Stomach (tissue), 9 donors: ENCODE results near the gene TNS3. TPM values are rescaled to one million over a fixed set of nuclear protein-coding genes. Genes with fewer than 3 reads are reported as not detected.

ENCODE experiments used
- DNase-seq, 2 donors: peaks; one replicate each; pipeline versions ENCODE4 v3.0.0 to v3.0.0-alpha.2; 2013 to 2019
- H3K27ac ChIP-seq, 5 donors: fragments of 200-600 bp in 4 of 5; sonication (generic) in 4 of 5; one replicate each; pipeline ENCODE4 v1.5.1; 2013 to 2019; ENCODE audit warnings: mild to moderate bottlenecking in 1 of 5, moderate library complexity in 1 of 5
- H3K27me3 ChIP-seq, 3 donors: fragments of 200-600 bp; sonication (generic); one replicate each; pipeline ENCODE4 v1.5.1; 2017 to 2019; ENCODE audit warnings: mixed run types in 1 of 3
- H3K36me3 ChIP-seq, 4 donors: fragments of 200-600 bp; sonication (generic); 1 replicate in 3 of 4; 2 replicates in 1 of 4; pipeline ENCODE4 v1.5.1; 2016 to 2019
- H3K4me1 ChIP-seq, 4 donors: fragments of 200-600 bp; sonication (generic); one replicate each; pipeline ENCODE4 v1.5.1; 2016 to 2019
- H3K4me3 ChIP-seq, 4 donors: fragments of 200-600 bp; sonication (generic) in 3 of 4; one replicate each; pipeline ENCODE4 v1.5.1; 2016 to 2019; ENCODE audit warnings: mild to moderate bottlenecking in 1 of 4
- H3K9me3 ChIP-seq, 4 donors: fragments of 200-600 bp; sonication (generic); one replicate each; pipeline ENCODE4 v1.5.1; 2016 to 2019
- EP300 ChIP-seq: sonication (generic); formaldehyde crosslinking; IDR thresholded peaks from one replicate; pipeline ENCODE4 v1.6.1; 2017; ENCODE audit warnings: antibody characterized with exemption
- POLR2A ChIP-seq, 4 donors: fragments of 450-650 bp; IDR thresholded peaks; one replicate each; pipeline ENCODE4 v1.6.1; 2016; ENCODE audit warnings: antibody characterized with exemption in 4 of 4, control low read depth in 2 of 4, mild to moderate bottlenecking in 1 of 4, moderate library complexity in 1 of 4
- POLR2AphosphoS5 ChIP-seq, 3 donors: sonication (generic); formaldehyde crosslinking; IDR thresholded peaks; one replicate each; pipeline ENCODE4 v1.6.1; 2016; ENCODE audit warnings: antibody characterized with exemption in 3 of 3
- WGBS, 5 donors: extraction: QIAGEN DNeasy Blood & Tissue Kit in 3 of 5; methylation state at CpG; one replicate each; pipeline versions ENCODE4 v1.1.5 to v1.1.7; 2013 to 2018; 5-methylcytosine and 5-hydroxymethylcytosine counted together
- intact Hi-C: fragments of 100-400 bp; cut with DNase I; formaldehyde crosslinking; loops from one replicate; pipeline ENCODE4 v1.15.1; 2023; ENCODE audit warnings: low total_unique reads
- polyA plus RNA-seq, 3 donors: library from polyadenylated mRNA; stranded (reverse); fragments of 200-250 nt; gene quantifications; one replicate each; pipeline ENCODE4 v1.2.3, GENCODE V29; 2013
- total RNA-seq, 5 donors: library from RNA; depleted of rRNA; stranded (reverse); fragments of >200 nt; gene quantifications; one replicate each; pipeline versions ENCODE4 v1.1.0 to v1.2.3, GENCODE V29; 2014 to 2016
- TF ChIP-seq, protein P1 (sequence below), 7 experiments: fragments of 450-650 bp in 4 of 7; fragments of 200-600 bp in 3 of 7; sonication (generic) in 3 of 7; IDR thresholded peaks; one replicate each; pipeline ENCODE4 v1.5.1; 2016 to 2019; ENCODE audit warnings: antibody characterized with exemption in 7 of 7, control low read depth in 2 of 7, mild to moderate bottlenecking in 1 of 7
- donor health status: healthy with polysubstance abuse.
- donor health status: Bipolar disorder and iron deficiency.
- donor health status: healthy.

The TNS3 gene
- total and polyA plus RNA-seq, 8 donors: 10.0 to 105 (median 41.0) TPM

DNA sequence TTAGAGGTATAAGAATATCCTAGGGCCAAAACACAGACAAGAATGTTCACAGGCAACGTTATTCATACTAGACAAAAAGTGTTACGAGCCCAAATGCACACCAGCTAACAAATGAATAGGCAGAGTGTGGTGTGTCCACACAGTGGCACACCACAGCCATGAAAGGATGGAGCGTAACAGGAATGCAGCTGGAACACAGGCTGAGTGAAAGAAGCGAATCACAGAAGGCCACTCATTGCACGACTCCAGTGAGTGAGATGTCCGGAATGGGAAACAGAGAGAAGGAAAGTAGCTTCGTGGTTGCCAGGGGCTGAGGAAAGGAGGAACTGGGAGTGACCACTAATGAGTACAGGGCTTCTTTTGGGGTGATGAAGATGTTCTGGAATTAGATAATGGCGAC, 198.8 kb downstream of the TNS3 start:
- peaks cover 0 to 26% (median 11%) of the 10 kb centered on the region in 4 donors for H3K36me3 ChIP-seq
- intact Hi-C loops: no loop called here
- WGBS, 5 donors: 65 to 80% (median 77%) methylated on average over 8 of the region's 8 CpGs
- peak overlapping the region in 1 of 5 donors; percentile 5 for H3K27ac ChIP-seq
- DNase-seq: peak; percentile 16 to 30
- no peaks in the 10 kb centered on the region for H3K27me3 ChIP-seq
- no peaks in the 10 kb centered on the region for H3K9me3 ChIP-seq
- peaks cover 56 to 90% (median 69%) of the 10 kb centered on the region in 4 donors for H3K4me1 ChIP-seq
- H3K4me3 ChIP-seq: no peak overlapping the region
- no peak for TF ChIP-seq POLR2AphosphoS5 (IDR thresholded peaks at IDR 0.05)
- TF ChIP-seq, protein P1, sequence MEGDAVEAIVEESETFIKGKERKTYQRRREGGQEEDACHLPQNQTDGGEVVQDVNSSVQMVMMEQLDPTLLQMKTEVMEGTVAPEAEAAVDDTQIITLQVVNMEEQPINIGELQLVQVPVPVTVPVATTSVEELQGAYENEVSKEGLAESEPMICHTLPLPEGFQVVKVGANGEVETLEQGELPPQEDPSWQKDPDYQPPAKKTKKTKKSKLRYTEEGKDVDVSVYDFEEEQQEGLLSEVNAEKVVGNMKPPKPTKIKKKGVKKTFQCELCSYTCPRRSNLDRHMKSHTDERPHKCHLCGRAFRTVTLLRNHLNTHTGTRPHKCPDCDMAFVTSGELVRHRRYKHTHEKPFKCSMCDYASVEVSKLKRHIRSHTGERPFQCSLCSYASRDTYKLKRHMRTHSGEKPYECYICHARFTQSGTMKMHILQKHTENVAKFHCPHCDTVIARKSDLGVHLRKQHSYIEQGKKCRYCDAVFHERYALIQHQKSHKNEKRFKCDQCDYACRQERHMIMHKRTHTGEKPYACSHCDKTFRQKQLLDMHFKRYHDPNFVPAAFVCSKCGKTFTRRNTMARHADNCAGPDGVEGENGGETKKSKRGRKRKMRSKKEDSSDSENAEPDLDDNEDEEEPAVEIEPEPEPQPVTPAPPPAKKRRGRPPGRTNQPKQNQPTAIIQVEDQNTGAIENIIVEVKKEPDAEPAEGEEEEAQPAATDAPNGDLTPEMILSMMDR (IDR thresholded peaks at IDR 0.05): no peak
- no peak for TF ChIP-seq POLR2A (IDR thresholded peaks at IDR 0.05)

DNA sequence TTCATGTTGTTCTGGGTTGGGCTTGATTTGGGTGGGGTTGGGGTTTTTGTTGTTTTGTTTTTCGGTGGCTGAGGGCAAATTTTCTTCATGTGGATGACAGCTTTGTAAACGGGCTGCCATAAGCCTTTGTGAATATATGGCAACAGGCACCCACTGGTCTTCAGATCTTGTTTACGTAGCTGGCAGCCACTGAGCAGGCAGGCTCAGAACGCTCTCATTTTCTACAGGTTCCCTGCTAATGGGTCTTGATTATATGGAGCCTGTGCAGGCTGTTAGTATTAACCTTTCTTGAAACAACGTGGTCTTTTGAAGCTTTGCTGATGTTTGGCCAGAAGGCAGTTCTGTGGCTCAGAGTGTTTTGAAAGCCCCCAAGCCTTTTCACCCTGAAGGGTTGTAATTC, 199.7 kb downstream of the TNS3 start:
- Histone ChIP-seq H3K4me3 (no peak overlapping the region), H3K27me3 (no peaks in the 10 kb centered on the region), H3K27ac (peak overlapping the region in 1 of 5 donors; percentile 84), H3K9me3 (no peaks in the 10 kb centered on the region), H3K4me1 (peaks cover 47 to 93% (median 68%) of the 10 kb centered on the region in 4 donors), H3K36me3 (peaks cover 0 to 18% (median 7%) of the 10 kb centered on the region in 4 donors)
- no peak for TF ChIP-seq POLR2AphosphoS5 (IDR thresholded peaks at IDR 0.05)
- TF ChIP-seq EP300: no peak
- TF ChIP-seq POLR2A (IDR thresholded peaks at IDR 0.05): no peak
- TF ChIP-seq, protein P1 (IDR thresholded peaks at IDR 0.05): no peak
- intact Hi-C loops: no loop called here
- WGBS, 5 donors: 15 to 56% (median 33%) methylated on average over 5 of the region's 5 CpGs
- DNase-seq: peak; percentile 26 to 43

DNA sequence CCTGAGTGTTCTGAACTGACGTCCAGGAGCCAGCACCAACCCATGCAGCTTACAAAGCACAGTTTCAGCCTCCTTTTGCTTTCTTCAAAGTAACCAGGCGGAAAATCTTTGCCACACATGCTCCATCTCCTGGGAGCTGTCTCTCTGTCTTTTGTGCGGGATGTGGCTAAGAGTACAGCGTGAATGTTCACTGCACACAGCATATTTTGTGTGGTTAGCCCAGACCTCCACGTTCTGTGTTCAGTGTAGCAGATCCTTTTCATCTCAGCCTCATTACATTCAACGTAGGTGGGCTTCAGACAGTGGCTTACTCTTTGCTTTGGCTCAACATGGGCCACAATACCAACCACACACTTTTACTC, 200.8 kb downstream of the TNS3 start:
- no peaks in the 10 kb centered on the region for H3K27me3 ChIP-seq
- no peak for TF ChIP-seq POLR2AphosphoS5 (IDR thresholded peaks at IDR 0.05)
- intact Hi-C loops: no loop called here
- DNase-seq: no peak
- peaks cover 0 to 17% (median 6%) of the 10 kb centered on the region in 4 donors for H3K36me3 ChIP-seq
- peaks cover 42 to 91% (median 60%) of the 10 kb centered on the region in 4 donors for H3K4me1 ChIP-seq
- WGBS, 5 donors: 40 to 64% (median 49%) methylated on average over 6 of the region's 6 CpGs
- no peaks in the 10 kb centered on the region for H3K9me3 ChIP-seq
- no peak overlapping the region for H3K4me3 ChIP-seq
- peak overlapping the region; percentile 60 to 84 (median 67) for H3K27ac ChIP-seq

DNA sequence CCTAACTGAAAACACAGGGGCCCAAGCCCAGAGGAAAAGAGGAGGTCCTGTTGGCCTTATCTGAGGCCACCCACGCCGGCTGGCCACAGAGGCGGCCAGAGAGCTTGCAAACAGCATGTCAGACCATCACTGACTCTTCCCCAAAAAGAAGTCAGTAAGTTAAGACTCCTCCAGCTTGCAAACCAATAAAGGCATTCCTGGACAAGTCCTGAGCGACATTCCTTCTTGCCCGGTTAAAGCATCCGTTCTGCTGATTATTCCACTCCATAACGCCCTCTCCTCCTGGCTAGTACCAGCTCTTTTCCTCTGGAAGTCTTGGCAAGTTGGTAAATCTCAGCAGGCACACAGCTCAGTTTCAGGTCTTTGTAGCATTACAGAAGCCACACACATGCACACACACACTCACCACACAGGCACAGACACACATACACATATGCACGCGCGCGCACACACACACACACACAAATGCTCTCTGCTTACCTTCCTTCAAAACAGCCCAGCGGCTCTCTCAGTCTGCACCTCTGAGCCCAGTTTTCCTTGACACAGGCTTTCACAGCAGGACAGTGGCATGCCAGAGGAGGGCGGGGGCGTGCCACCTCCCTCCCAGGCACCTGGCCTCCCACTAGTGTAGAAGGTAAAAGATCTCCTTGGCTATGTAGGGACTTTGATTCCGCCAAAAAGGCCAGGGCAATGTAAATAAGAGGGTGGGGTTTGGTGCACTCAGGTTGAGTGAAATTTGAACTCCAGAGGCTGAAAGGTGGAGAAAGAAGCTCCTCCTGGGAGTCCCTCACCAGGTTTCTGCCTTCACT, 201.4 kb downstream of the TNS3 start:
- Histone ChIP-seq H3K4me1 (peaks cover 38 to 86% (median 58%) of the 10 kb centered on the region in 4 donors), H3K36me3 (peaks cover 0 to 15% (median 6%) of the 10 kb centered on the region in 4 donors), H3K4me3 (peak overlapping the region in 2 of 4 donors; percentile 13 to 21), H3K27ac (peak overlapping the region; percentile 60 to 84 (median 67)), H3K27me3 (no peaks in the 10 kb centered on the region), H3K9me3 (no peaks in the 10 kb centered on the region)
- no peak for TF ChIP-seq POLR2A (IDR thresholded peaks at IDR 0.05)
- TF ChIP-seq, protein P1 (IDR thresholded peaks at IDR 0.05): no peak
- TF ChIP-seq EP300: no peak
- TF ChIP-seq POLR2AphosphoS5 (IDR thresholded peaks at IDR 0.05): no peak
- peak; percentile 47 to 51 for DNase-seq
- intact Hi-C loops: no loop called here
- 30 to 56% (median 34%) methylated on average over 14 to 15 of the region's 15 CpGs for WGBS, 5 donors
